GM12878 (cell line): ENCODE results near the gene SPRED3. TPM values are rescaled to one million over a fixed set of nuclear protein-coding genes. Genes with fewer than 3 reads are reported as not detected.

Experiments
- BRCA1 ChIP-seq: IDR thresholded peaks from 2 replicates; pipeline ENCODE4 v1.6.1; 2011; ENCODE audit warnings: low read depth, low read length, improper control_type of control experiment
- CBFB ChIP-seq: IDR thresholded peaks from 2 replicates; pipeline ENCODE4 v1.6.1; 2016; ENCODE audit warnings: antibody characterized with exemption, low read depth
- CREB1 ChIP-seq: IDR thresholded peaks from 2 replicates; pipeline ENCODE4 v1.6.1; 2012; ENCODE audit warnings: low read depth, mild to moderate bottlenecking, inconsistent platforms
- CREM ChIP-seq: IDR thresholded peaks from 2 replicates; pipeline ENCODE4 v1.6.1; 2014; ENCODE audit warnings: antibody characterized with exemption, low read depth
- EP300 ChIP-seq, 2 experiments: fragments of 150-350 bp in 1 of 2; IDR thresholded peaks; 2 replicates each; pipeline ENCODE4 v1.6.1; 2011 to 2012; ENCODE audit warnings: low read depth in 2 of 2, low read length in 2 of 2, borderline replicate concordance in 1 of 2, improper control_type of control experiment in 1 of 2, inconsistent platforms in 1 of 2; ENCODE audit not compliant: control insufficient read depth in 1 of 2
- EZH2 ChIP-seq: IDR thresholded peaks from 2 replicates; pipeline ENCODE4 v1.6.1; 2012; ENCODE audit warnings: low read depth, mild to moderate bottlenecking, control low read depth, inconsistent platforms, low read length, borderline replicate concordance; ENCODE audit not compliant: control insufficient read depth
- FOS ChIP-seq: IDR thresholded peaks from 3 replicates; pipeline ENCODE4 v1.6.1; 2011; ENCODE audit warnings: borderline replicate concordance; ENCODE audit not compliant: insufficient read length; ENCODE audit errors: extremely low read depth
- HCFC1 ChIP-seq: fragments of 150-350 bp; IDR thresholded peaks from 2 replicates; pipeline ENCODE4 v1.6.1; 2014; ENCODE audit warnings: low read length
- HDAC6 ChIP-seq: fragments of 200-600 bp; sonication (generic); IDR thresholded peaks from one replicate; pipeline ENCODE4 v1.8.0; 2017; ENCODE audit warnings: antibody characterized with exemption; ENCODE audit not compliant: unreplicated experiment
- NFIC ChIP-seq: IDR thresholded peaks from 2 replicates; pipeline ENCODE4 v1.6.1; 2012; ENCODE audit warnings: low read depth, mild to moderate bottlenecking, inconsistent platforms, low read length, moderate library complexity
- NFYB ChIP-seq: IDR thresholded peaks from 2 replicates; pipeline ENCODE4 v1.6.1; 2011; ENCODE audit warnings: low read depth, mild to moderate bottlenecking, low read length, improper control_type of control experiment, moderate library complexity; ENCODE audit not compliant: insufficient read depth
- POLR2A ChIP-seq: IDR thresholded peaks from 2 replicates; pipeline ENCODE4 v1.6.1; 2011; ENCODE audit warnings: low read depth, mild to moderate bottlenecking, low read length
- RUNX3 ChIP-seq: IDR thresholded peaks from 2 replicates; pipeline ENCODE4 v1.6.1; 2012; ENCODE audit warnings: low read length, inconsistent platforms
- SMAD5 ChIP-seq: IDR thresholded peaks from 2 replicates; pipeline ENCODE4 v1.6.1; 2016; ENCODE audit warnings: antibody characterized with exemption, low read depth
- SREBF1 ChIP-seq: IDR thresholded peaks from 2 replicates; pipeline ENCODE4 v1.6.1; 2012; ENCODE audit warnings: mild to moderate bottlenecking, low read length
- STAT1 ChIP-seq: fragments of 450-650 bp; conservative IDR thresholded peaks from 2 replicates; pipeline ENCODE4 v1.6.1; 2014; ENCODE audit warnings: antibody characterized with exemption, mild to moderate bottlenecking
- TBL1XR1 ChIP-seq: IDR thresholded peaks from 2 replicates; pipeline ENCODE4 v1.6.1; 2012; ENCODE audit warnings: low read depth, low read length, improper control_type of control experiment
- TCF7 ChIP-seq: IDR thresholded peaks from 2 replicates; pipeline ENCODE4 v1.6.1; 2014; ENCODE audit warnings: antibody characterized with exemption, borderline replicate concordance
- polyA plus RNA-seq, 11 experiments: library from polyadenylated mRNA; depleted of rRNA in 4 of 11; unstranded in 6 of 11; stranded (reverse) in 5 of 11; fragments of >200 nt; fragmentation: Nextera tagmentation in 4 of 11; fragmentation: Illumina TruSeq in 1 of 11; extraction: Ambion mirVana in 4 of 11; extraction: Trizol in 1 of 11; gene quantifications; 1 replicate in 1 of 11; 2 replicates in 10 of 11; pipeline versions ENCODE4 v1.2.1 to v1.2.3, GENCODE V29; 2011 to 2016; ENCODE audit warnings: inconsistent platforms in 2 of 11, missing spikeins in 2 of 11, low read depth in 1 of 11
- total RNA-seq, 4 experiments: library from RNA; depleted of rRNA in 3 of 4; stranded (reverse); fragments of >200 nt in 3 of 4; fragmentation: Illumina TruSeq in 1 of 4; extraction: Trizol in 1 of 4; gene quantifications; 2 replicates each; pipeline versions ENCODE4 v1.2.1 to v1.2.3, GENCODE V29; 2013 to 2021
- TF ChIP-seq, protein P1 (sequence below): fragments of 450-650 bp; IDR thresholded peaks from 2 replicates; pipeline ENCODE4 v1.6.1; 2017; ENCODE audit warnings: mild to moderate bottlenecking
- TF ChIP-seq, protein P2 (sequence below): IDR thresholded peaks from 2 replicates; pipeline ENCODE4 v1.6.1; 2012; ENCODE audit warnings: low read depth, low read length, improper control_type of control experiment
- TF ChIP-seq, protein P3 (sequence below): fragments of 450-650 bp; IDR thresholded peaks from 2 replicates; pipeline ENCODE4 v1.6.1; 2014; ENCODE audit warnings: mild to moderate bottlenecking
- TF ChIP-seq, protein P4 (sequence below): IDR thresholded peaks from 2 replicates; pipeline ENCODE4 v1.6.1; 2012; ENCODE audit warnings: low read depth, low read length, improper control_type of control experiment
- TF ChIP-seq, protein P5 (sequence below), 3 experiments: IDR thresholded peaks in 2 of 3; conservative IDR thresholded peaks in 1 of 3; 2 replicates each; pipeline ENCODE4 v1.5.1; 2011; ENCODE audit warnings: low read depth in 3 of 3, low read length in 3 of 3, mild to moderate bottlenecking in 3 of 3, control low read depth in 2 of 3, moderate library complexity in 2 of 3, inconsistent platforms in 1 of 3, mixed read lengths in 1 of 3; ENCODE audit not compliant: control insufficient read depth in 2 of 3, insufficient read depth in 1 of 3; ENCODE audit errors: extremely low read depth in 1 of 3

SPRED3 gene
- total and polyA plus RNA-seq, 10 of the 15 experiments (the other 5 are each of a cell fraction or from before 2014, with no cell fraction given): 0.09 to 1.5 (median 0.31) TPM; not detected in 2

DNA sequence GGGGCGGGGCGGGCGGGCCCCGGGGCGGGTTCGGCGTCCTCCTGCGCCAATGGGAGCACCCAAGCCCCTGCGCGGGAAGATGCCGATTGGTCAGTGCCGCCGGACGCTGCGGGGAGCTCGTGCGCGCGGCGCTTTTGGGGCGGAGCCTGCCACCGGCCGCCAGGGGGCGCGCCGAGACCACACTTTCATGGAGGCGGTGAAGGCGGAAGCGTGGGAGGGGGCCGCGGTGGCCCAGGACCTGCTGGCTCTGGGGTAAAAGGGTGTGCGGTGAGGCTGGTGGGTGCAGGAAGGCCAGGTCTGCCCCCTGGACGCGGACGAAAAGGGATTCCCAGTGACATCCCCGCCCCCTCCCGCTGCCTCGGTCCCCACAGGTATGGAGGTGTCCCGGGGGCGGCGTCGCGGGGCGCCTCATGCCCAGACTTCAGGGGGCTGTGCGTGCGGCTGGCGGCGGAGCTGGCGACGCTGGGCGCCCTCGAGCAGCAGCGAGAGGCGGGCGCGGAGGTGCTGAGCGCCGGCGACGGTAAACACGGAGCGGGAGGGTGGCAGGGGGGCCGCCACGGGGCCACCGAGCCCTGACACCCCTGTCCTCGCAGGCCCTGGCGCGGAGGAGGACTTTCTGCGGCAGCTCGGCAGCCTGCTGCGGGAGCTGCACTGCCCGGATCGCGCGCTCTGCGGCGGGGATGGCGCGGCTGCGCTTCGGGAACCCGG, 14.6 kb downstream of the SPRED3 start, which contains the start of gene FAM98C (continued):
- TF ChIP-seq STAT1 (no peak), CREM (peak; percentile 25; the same call in 1 of the 2 replicates), NFYB (peak; percentile 87), TBL1XR1 (0 out of 2 replicates have a peak, but pooled peaks have one; percentile 33), TCF7 (no peak), BRCA1 (no peak), CREB1 (peak; percentile 81), CBFB (no peak), RUNX3 (peak; percentile 81), NFIC (no peak), HDAC6 (no peak), SMAD5 (no peak), SREBF1 (0 out of 2 replicates have a peak, but pooled peaks have one; percentile 23), EP300 (IDR thresholded peaks at IDR 0.05; ENCODE audit: borderline replicate concordance in 1 of 2, control insufficient read depth in 1 of 2, low read depth in 2 of 2, low read length in 2 of 2) (no peak), EZH2 (no peak), POLR2A (peak; percentile 85), HCFC1 (0 out of 2 replicates have a peak, but pooled peaks have one; percentile 13), FOS (peak; percentile 45)
- TF ChIP-seq, protein P1, sequence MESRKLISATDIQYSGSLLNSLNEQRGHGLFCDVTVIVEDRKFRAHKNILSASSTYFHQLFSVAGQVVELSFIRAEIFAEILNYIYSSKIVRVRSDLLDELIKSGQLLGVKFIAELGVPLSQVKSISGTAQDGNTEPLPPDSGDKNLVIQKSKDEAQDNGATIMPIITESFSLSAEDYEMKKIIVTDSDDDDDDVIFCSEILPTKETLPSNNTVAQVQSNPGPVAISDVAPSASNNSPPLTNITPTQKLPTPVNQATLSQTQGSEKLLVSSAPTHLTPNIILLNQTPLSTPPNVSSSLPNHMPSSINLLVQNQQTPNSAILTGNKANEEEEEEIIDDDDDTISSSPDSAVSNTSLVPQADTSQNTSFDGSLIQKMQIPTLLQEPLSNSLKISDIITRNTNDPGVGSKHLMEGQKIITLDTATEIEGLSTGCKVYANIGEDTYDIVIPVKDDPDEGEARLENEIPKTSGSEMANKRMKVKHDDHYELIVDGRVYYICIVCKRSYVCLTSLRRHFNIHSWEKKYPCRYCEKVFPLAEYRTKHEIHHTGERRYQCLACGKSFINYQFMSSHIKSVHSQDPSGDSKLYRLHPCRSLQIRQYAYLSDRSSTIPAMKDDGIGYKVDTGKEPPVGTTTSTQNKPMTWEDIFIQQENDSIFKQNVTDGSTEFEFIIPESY: no peak
- TF ChIP-seq, protein P2, sequence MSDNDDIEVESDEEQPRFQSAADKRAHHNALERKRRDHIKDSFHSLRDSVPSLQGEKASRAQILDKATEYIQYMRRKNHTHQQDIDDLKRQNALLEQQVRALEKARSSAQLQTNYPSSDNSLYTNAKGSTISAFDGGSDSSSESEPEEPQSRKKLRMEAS: peak; percentile 68
- TF ChIP-seq, protein P3, sequence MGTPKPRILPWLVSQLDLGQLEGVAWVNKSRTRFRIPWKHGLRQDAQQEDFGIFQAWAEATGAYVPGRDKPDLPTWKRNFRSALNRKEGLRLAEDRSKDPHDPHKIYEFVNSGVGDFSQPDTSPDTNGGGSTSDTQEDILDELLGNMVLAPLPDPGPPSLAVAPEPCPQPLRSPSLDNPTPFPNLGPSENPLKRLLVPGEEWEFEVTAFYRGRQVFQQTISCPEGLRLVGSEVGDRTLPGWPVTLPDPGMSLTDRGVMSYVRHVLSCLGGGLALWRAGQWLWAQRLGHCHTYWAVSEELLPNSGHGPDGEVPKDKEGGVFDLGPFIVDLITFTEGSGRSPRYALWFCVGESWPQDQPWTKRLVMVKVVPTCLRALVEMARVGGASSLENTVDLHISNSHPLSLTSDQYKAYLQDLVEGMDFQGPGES: peak; percentile 68
- TF ChIP-seq, protein P4, sequence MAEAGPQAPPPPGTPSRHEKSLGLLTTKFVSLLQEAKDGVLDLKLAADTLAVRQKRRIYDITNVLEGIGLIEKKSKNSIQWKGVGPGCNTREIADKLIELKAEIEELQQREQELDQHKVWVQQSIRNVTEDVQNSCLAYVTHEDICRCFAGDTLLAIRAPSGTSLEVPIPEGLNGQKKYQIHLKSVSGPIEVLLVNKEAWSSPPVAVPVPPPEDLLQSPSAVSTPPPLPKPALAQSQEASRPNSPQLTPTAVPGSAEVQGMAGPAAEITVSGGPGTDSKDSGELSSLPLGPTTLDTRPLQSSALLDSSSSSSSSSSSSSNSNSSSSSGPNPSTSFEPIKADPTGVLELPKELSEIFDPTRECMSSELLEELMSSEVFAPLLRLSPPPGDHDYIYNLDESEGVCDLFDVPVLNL: 0 out of 2 replicates have a peak, but pooled peaks have one; percentile 45
- TF ChIP-seq, protein P5, sequence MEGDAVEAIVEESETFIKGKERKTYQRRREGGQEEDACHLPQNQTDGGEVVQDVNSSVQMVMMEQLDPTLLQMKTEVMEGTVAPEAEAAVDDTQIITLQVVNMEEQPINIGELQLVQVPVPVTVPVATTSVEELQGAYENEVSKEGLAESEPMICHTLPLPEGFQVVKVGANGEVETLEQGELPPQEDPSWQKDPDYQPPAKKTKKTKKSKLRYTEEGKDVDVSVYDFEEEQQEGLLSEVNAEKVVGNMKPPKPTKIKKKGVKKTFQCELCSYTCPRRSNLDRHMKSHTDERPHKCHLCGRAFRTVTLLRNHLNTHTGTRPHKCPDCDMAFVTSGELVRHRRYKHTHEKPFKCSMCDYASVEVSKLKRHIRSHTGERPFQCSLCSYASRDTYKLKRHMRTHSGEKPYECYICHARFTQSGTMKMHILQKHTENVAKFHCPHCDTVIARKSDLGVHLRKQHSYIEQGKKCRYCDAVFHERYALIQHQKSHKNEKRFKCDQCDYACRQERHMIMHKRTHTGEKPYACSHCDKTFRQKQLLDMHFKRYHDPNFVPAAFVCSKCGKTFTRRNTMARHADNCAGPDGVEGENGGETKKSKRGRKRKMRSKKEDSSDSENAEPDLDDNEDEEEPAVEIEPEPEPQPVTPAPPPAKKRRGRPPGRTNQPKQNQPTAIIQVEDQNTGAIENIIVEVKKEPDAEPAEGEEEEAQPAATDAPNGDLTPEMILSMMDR (IDR thresholded peaks at IDR 0.05 in 2 of 3, conservative IDR thresholded peaks at IDR 0.05 in 1 of 3; ENCODE audit: control insufficient read depth in 2 of 3, extremely low read depth in 1 of 3, insufficient read depth in 1 of 3, low read depth in 3 of 3, low read length in 3 of 3): peak; percentile 88 to 94 (median 90)
